H1 (cell line): Measurements from ENCODE around the gene NUP98. TPM values are rescaled to one million over a fixed set of nuclear protein-coding genes. Genes with fewer than 3 reads are reported as not detected.

Experiments
- CTCF ChIA-PET: fragments of 300-600 bp; sonication (Branson Sonifier 250); formaldehyde crosslinking; loops from one replicate; lab custom pipeline; 2021; ENCODE audit not compliant: partially characterized antibody; lab: Charles Lee
- POLR2A ChIA-PET: fragments of 300-600 bp; sonication (Branson Sonifier 250); formaldehyde crosslinking; loops from one replicate; lab custom pipeline; 2021; ENCODE audit warnings: inconsistent platforms; ENCODE audit not compliant: partially characterized antibody; lab: Charles Lee
- DNase-seq, 2 experiments: peaks; one replicate each; pipeline versions ENCODE4 v3.0.0 to v3.0.0-alpha.2; 2010 to 2022; ENCODE audit warnings: low spot score in 2 of 2, low read depth in 1 of 2, mixed read lengths in 1 of 2
- FAIRE-seq: peaks from 2 replicates; lab custom pipeline; 2011; peaks lifted over from hg19 to GRCh38; lab: Jason Lieb, UNC
- H2AFZ ChIP-seq: 2 replicates; pipeline ENCODE4 v1.8.1; 2012; ENCODE audit warnings: low read length, inconsistent platforms
- H2AK5ac ChIP-seq: 2 replicates; pipeline ENCODE4 v1.6.1; 2013; ENCODE audit warnings: low read depth, low read length
- H2BK120ac ChIP-seq: replicated peaks from 2 replicates; pipeline ENCODE3; 2013; ENCODE audit warnings: low read depth, low read length, inconsistent platforms
- H2BK12ac ChIP-seq: 2 replicates; pipeline ENCODE4 v1.6.1; 2013; ENCODE audit warnings: low read depth, low read length
- H2BK15ac ChIP-seq: 2 replicates; pipeline ENCODE4 v1.6.1; 2013; ENCODE audit warnings: low read length
- H2BK20ac ChIP-seq: 2 replicates; pipeline ENCODE4 v1.6.1; 2013; ENCODE audit warnings: low read length
- H2BK5ac ChIP-seq: 2 replicates; pipeline ENCODE4 v1.6.1; 2013; ENCODE audit warnings: low read depth, low read length
- H3K14ac ChIP-seq: 2 replicates; pipeline ENCODE4 v1.6.1; 2013; ENCODE audit warnings: inconsistent platforms; ENCODE audit not compliant: insufficient read length
- H3K18ac ChIP-seq: 2 replicates; pipeline ENCODE4 v1.6.1; 2013; ENCODE audit warnings: low read length; ENCODE audit errors: extremely low read depth
- H3K23ac ChIP-seq: 2 replicates; pipeline ENCODE4 v1.6.1; 2013; ENCODE audit warnings: inconsistent platforms; ENCODE audit not compliant: insufficient read length
- H3K23me2 ChIP-seq: 2 replicates; pipeline ENCODE4 v1.6.1; 2013; ENCODE audit warnings: low read depth, low read length
- H3K27ac ChIP-seq: 2 replicates; pipeline ENCODE4 v1.6.1; 2011; ENCODE audit warnings: low read depth, low read length, inconsistent platforms
- H3K27me3 ChIP-seq, 4 experiments: replicated peaks in 1 of 4; 1 replicate in 1 of 4; 2 replicates in 3 of 4; pipeline versions ENCODE4 v1.6.1 to v1.8.1; 2011 to 2013; ENCODE audit warnings: low read length in 3 of 4, mild to moderate bottlenecking in 3 of 4, inconsistent platforms in 2 of 4, mixed read lengths in 2 of 4, moderate library complexity in 1 of 4; ENCODE audit not compliant: control insufficient read depth in 3 of 4, insufficient read depth in 3 of 4; ENCODE audit errors: extremely low read depth in 1 of 4
- H3K36me3 ChIP-seq, 4 experiments: 2 replicates each; pipeline versions ENCODE4 v1.6.1 to v1.8.1; 2011 to 2013; ENCODE audit warnings: mild to moderate bottlenecking in 4 of 4, low read length in 3 of 4, moderate library complexity in 2 of 4, control low read depth in 1 of 4, inconsistent platforms in 1 of 4; ENCODE audit not compliant: insufficient read depth in 4 of 4, control insufficient read depth in 2 of 4
- H3K4ac ChIP-seq: replicated peaks from 2 replicates; pipeline ENCODE3; 2013; ENCODE audit warnings: low read length, low read depth, mixed read lengths, inconsistent platforms; ENCODE audit not compliant: insufficient read length
- H3K4me1 ChIP-seq, 4 experiments: replicated peaks in 1 of 4; 1 replicate in 1 of 4; 2 replicates in 3 of 4; pipeline versions ENCODE4 v1.6.1 to v1.8.1; 2011 to 2013; ENCODE audit warnings: low read length in 3 of 4, inconsistent platforms in 2 of 4, mixed read lengths in 1 of 4; ENCODE audit not compliant: insufficient read depth in 4 of 4, control insufficient read depth in 3 of 4
- H3K4me2 ChIP-seq, 2 experiments: 2 replicates each; pipeline versions ENCODE4 v1.6.1 to v1.8.1; 2011 to 2013; ENCODE audit warnings: low read depth in 2 of 2, low read length in 2 of 2, control low read depth in 1 of 2, inconsistent platforms in 1 of 2, mild to moderate bottlenecking in 1 of 2; ENCODE audit not compliant: insufficient read depth in 1 of 2
- H3K4me3 ChIP-seq, 4 experiments: fragments of 200-600, 300-600 bp in 1 of 4; sonication (generic), shearing (Covaris generic), sonication (Bioruptor Twin) in 1 of 4; 2 replicates each; pipeline versions ENCODE4 v1.5.1 to v1.8.1; 2011 to 2016; ENCODE audit warnings: low read length in 4 of 4, low read depth in 3 of 4, control low read depth in 2 of 4, inconsistent platforms in 2 of 4, mild to moderate bottlenecking in 2 of 4, mixed read lengths in 1 of 4, moderate library complexity in 1 of 4; ENCODE audit not compliant: insufficient read depth in 2 of 4; ENCODE audit errors: extremely low read depth in 1 of 4
- H3K56ac ChIP-seq: replicated peaks from 2 replicates; pipeline ENCODE3; 2013; ENCODE audit warnings: low read depth, mild to moderate bottlenecking, mixed read lengths, low read length, inconsistent platforms; ENCODE audit not compliant: insufficient read length
- H3K79me1 ChIP-seq: 2 replicates; pipeline ENCODE4 v1.6.1; 2013; ENCODE audit warnings: low read depth, low read length, control low read depth
- H3K79me2 ChIP-seq, 2 experiments: 2 replicates each; pipeline versions ENCODE4 v1.6.1 to v1.8.1; 2012 to 2013; ENCODE audit warnings: low read length in 2 of 2, mild to moderate bottlenecking in 2 of 2, inconsistent platforms in 1 of 2; ENCODE audit not compliant: insufficient read depth in 2 of 2, control insufficient read depth in 1 of 2
- H3K9ac ChIP-seq, 4 experiments: replicated peaks in 1 of 4; 1 replicate in 1 of 4; 2 replicates in 3 of 4; pipeline versions ENCODE4 v1.6.1 to v1.8.1; 2011 to 2013; ENCODE audit warnings: low read depth in 3 of 4, low read length in 3 of 4, control low read depth in 2 of 4, mild to moderate bottlenecking in 2 of 4, moderate library complexity in 2 of 4, inconsistent platforms in 1 of 4; ENCODE audit errors: extremely low read depth in 1 of 4
- H3K9me3 ChIP-seq, 2 experiments: 2 replicates each; pipeline versions ENCODE4 v1.6.1 to v1.8.1; 2012 to 2013; ENCODE audit warnings: mild to moderate bottlenecking in 2 of 2, moderate library complexity in 2 of 2, control low read depth in 1 of 2, inconsistent platforms in 1 of 2, low read depth in 1 of 2, low read length in 1 of 2, mixed read lengths in 1 of 2; ENCODE audit not compliant: insufficient read depth in 2 of 2
- H4K20me1 ChIP-seq, 2 experiments: replicated peaks in 1 of 2; 2 replicates each; pipeline versions ENCODE3 to v1.8.1; 2011 to 2013; ENCODE audit warnings: inconsistent platforms in 2 of 2, low read length in 2 of 2, mild to moderate bottlenecking in 1 of 2; ENCODE audit not compliant: insufficient read depth in 2 of 2, control insufficient read depth in 1 of 2
- H4K5ac ChIP-seq: 2 replicates; pipeline ENCODE4 v1.6.1; 2013; ENCODE audit warnings: low read length, low read depth, mixed read lengths, inconsistent platforms; ENCODE audit not compliant: insufficient read length
- H4K8ac ChIP-seq: 2 replicates; pipeline ENCODE4 v1.8.0; 2013; ENCODE audit warnings: mild to moderate bottlenecking, moderate library complexity, low read length, inconsistent platforms; ENCODE audit not compliant: insufficient read depth; ENCODE audit errors: extremely low read depth
- H4K91ac ChIP-seq: replicated peaks from 2 replicates; pipeline ENCODE3; 2013; ENCODE audit warnings: low read length, mixed read lengths, inconsistent platforms; ENCODE audit not compliant: insufficient read length
- ATF2 ChIP-seq: IDR thresholded peaks from 2 replicates; pipeline ENCODE4 v1.6.1; 2012; ENCODE audit warnings: low read length, inconsistent platforms
- FOSL1 ChIP-seq: IDR thresholded peaks from 2 replicates; pipeline ENCODE4 v1.6.1; 2011; ENCODE audit warnings: mild to moderate bottlenecking, low read depth, low read length, moderate library complexity; ENCODE audit not compliant: insufficient read depth
- RAD21 ChIP-seq, 2 experiments: IDR thresholded peaks in 1 of 2; conservative IDR thresholded peaks in 1 of 2; 2 replicates each; pipeline ENCODE4 v1.6.1; 2011; ENCODE audit warnings: low read depth in 2 of 2, low read length in 2 of 2, improper control_type of control experiment in 1 of 2, inconsistent platforms in 1 of 2, mild to moderate bottlenecking in 1 of 2, moderate library complexity in 1 of 2
- WGBS, 2 experiments: shearing (Covaris generic) in 1 of 2; methylation state at CpG; one replicate each; pipeline versions ENCODE4 v1.1.6 to v1.1.7; 2013 to 2015; ENCODE audit warnings: low lambda C conversion rate in 2 of 2, mixed read lengths in 2 of 2, inconsistent platforms in 1 of 2, low coverage in 1 of 2, missing lambda C conversion rate in 1 of 2; ENCODE audit not compliant: insufficient replicate concordance in 2 of 2, insufficient coverage in 1 of 2, insufficient read length in 1 of 2; ENCODE audit errors: extremely low coverage in 1 of 2, missing lambda C conversion rate in 1 of 2; 5-methylcytosine and 5-hydroxymethylcytosine counted together
- polyA plus RNA-seq, 7 experiments: library from polyadenylated mRNA; depleted of rRNA in 3 of 7; stranded (reverse) in 5 of 7; unstranded in 2 of 7; fragments of >200 nt in 5 of 7; fragments of 200-250 nt in 2 of 7; gene quantifications; 1 replicate in 5 of 7; 2 replicates in 1 of 7; 4 replicates in 1 of 7; pipeline versions ENCODE4 v1.2.1 to v1.2.3, GENCODE V29; 2011 to 2013; ENCODE audit warnings: missing spikeins in 2 of 7, mixed read lengths in 2 of 7
- total RNA-seq: library from RNA; stranded (reverse); fragmentation: NEBNext Ultra II Directional; extraction: Animal tissue kit (Norgen Biotek cat#: 25700); gene quantifications from 2 replicates; pipeline ENCODE4 v1.2.1, GENCODE V29; 2021

The NUP98 gene
- total and polyA plus RNA-seq, 2 of the 8 experiments (the other 6 are each of a cell fraction or from before 2014, with no cell fraction given) = 98.6 to 261 TPM

GRCh38 chr11:3645552-3645951, 151.8 kb downstream of the NUP98 start:
- peaks cover 0 to 10% (median 1%) of the 10 kb centered on the region in 4 experiments; a peak in 4 of 7 replicates for H3K4me1 ChIP-seq
- H3K79me1 ChIP-seq = no peaks in the 10 kb centered on the region
- WGBS, 2 experiments = 76% methylated on average over 7 of the region's 7 CpGs; no CpG with 5 or more reads in 1 of the 2 experiments
- no peak overlapping the region for H3K56ac ChIP-seq
- no peak overlapping the region; the same call in 1 of the 2 replicates for H2BK15ac ChIP-seq
- H3K14ac ChIP-seq = no peak overlapping the region
- no peaks in the 10 kb centered on the region for H4K20me1 ChIP-seq
- H2BK20ac ChIP-seq = no peak overlapping the region
- ChIA-PET CTCF (interaction anchor here (1.1 kb wide), 1 partner anchor 19 kb away, joined by 4 read pairs; no protein-coding TSS in a partner anchor), POLR2A (no interaction called here)
- peaks cover 11% of the 10 kb centered on the region; the same call in 1 of the 2 replicates for H3K23me2 ChIP-seq
- no peak overlapping the region for H3K27ac ChIP-seq
- H3K36me3 ChIP-seq = no peaks in the 10 kb centered on the region
- H2BK12ac ChIP-seq = no peak overlapping the region; the same call in 1 of the 2 replicates
- no peak overlapping the region for H4K8ac ChIP-seq
- H4K91ac ChIP-seq = no peak overlapping the region
- peaks cover 0 to 6% (median 0%) of the 10 kb centered on the region in 4 experiments; a peak in 4 of 7 replicates for H3K27me3 ChIP-seq
- DNase-seq (no peak), FAIRE-seq (no peak)
- H4K5ac ChIP-seq = no peak overlapping the region
- no peak overlapping the region for H2AFZ ChIP-seq
- H3K4me2 ChIP-seq = no peak overlapping the region
- TF ChIP-seq ATF2 = no peak
- no peak for TF ChIP-seq FOSL1
- 0 out of 4 replicates have a peak, but pooled peaks of 1 of the 2 experiments have one; percentile 3 for TF ChIP-seq RAD21 (IDR thresholded peaks at IDR 0.05 in 1 of 2, conservative IDR thresholded peaks at IDR 0.05 in 1 of 2; ENCODE audit: low read depth in 2 of 2, low read length in 2 of 2)
- H3K9me3 ChIP-seq = peaks cover 7% of the 10 kb centered on the region in 2 experiments; a peak in 2 of 4 replicates
- H2BK5ac ChIP-seq = no peak overlapping the region
- H2AK5ac ChIP-seq = 0 out of 2 replicates have a peak overlapping the region, but pooled peaks have one; percentile 9
- H3K79me2 ChIP-seq = no peaks in the 10 kb centered on the region
- H2BK120ac ChIP-seq = no peak overlapping the region
- no peak overlapping the region for H3K4me3 ChIP-seq
- no peak overlapping the region for H3K4ac ChIP-seq
- H3K9ac ChIP-seq = no peak overlapping the region
- no peak overlapping the region for H3K23ac ChIP-seq
- H3K18ac ChIP-seq = no peak overlapping the region
